HepG2 (cell line): ENCODE data around the gene EPHX1. TPM values are rescaled to one million over a fixed set of nuclear protein-coding genes. Genes with fewer than 3 reads are reported as not detected.

Experiments
- ADNP ChIP-seq: sonication (generic); formaldehyde crosslinking; IDR thresholded peaks from 2 replicates; pipeline ENCODE4 v1.4.0; 2020; ENCODE audit warnings: missing genetic modification reagents
- ARID3A ChIP-seq: IDR thresholded peaks from 2 replicates; pipeline ENCODE4 v1.6.1; 2012; ENCODE audit warnings: low read depth, low read length, improper control_type of control experiment
- CENPBD1 ChIP-seq: sonication (generic); formaldehyde crosslinking; IDR thresholded peaks from 2 replicates; pipeline ENCODE4 v1.8.0; 2022; ENCODE audit warnings: missing genetic modification reagents, low read depth, mild to moderate bottlenecking, borderline replicate concordance
- DMAP1 ChIP-seq: IDR thresholded peaks from 2 replicates; pipeline ENCODE4 v1.6.1; 2016
- JARID2 ChIP-seq: sonication (generic); formaldehyde crosslinking; IDR thresholded peaks from 2 replicates; pipeline ENCODE4 v1.8.1; 2023; ENCODE audit warnings: missing genetic modification reagents, inconsistent platforms; ENCODE audit not compliant: insufficient replicate concordance
- KDM4B ChIP-seq: sonication (generic); formaldehyde crosslinking; IDR thresholded peaks from 2 replicates; pipeline ENCODE4 v1.4.0; 2020; ENCODE audit warnings: missing genetic modification reagents
- LCORL ChIP-seq, 2 experiments: fragments of 450-650 bp in 1 of 2; sonication (generic) in 1 of 2; formaldehyde crosslinking in 1 of 2; IDR thresholded peaks; 2 replicates each; pipeline versions ENCODE4 v1.5.0 to v1.6.1; 2017 to 2020; ENCODE audit warnings: antibody characterized with exemption in 1 of 2, missing genetic modification reagents in 1 of 2
- NR2C2 ChIP-seq: sonication (generic); formaldehyde crosslinking; IDR thresholded peaks from 2 replicates; pipeline ENCODE4 v1.4.0; 2020; ENCODE audit warnings: missing genetic modification reagents, mild to moderate bottlenecking, moderate library complexity, borderline replicate concordance
- PCBP1 ChIP-seq: fragments of 200-400 bp; formaldehyde crosslinking; IDR thresholded peaks from 2 replicates; pipeline ENCODE4 v1.6.1; 2017; ENCODE audit warnings: mild to moderate bottlenecking, low read depth, low read length, borderline replicate concordance
- PRDM10 ChIP-seq: sonication (generic); formaldehyde crosslinking; IDR thresholded peaks from 2 replicates; pipeline ENCODE4 v1.4.0; 2020; ENCODE audit warnings: low read depth, missing genetic modification reagents
- REPIN1 ChIP-seq: sonication (generic); formaldehyde crosslinking; IDR thresholded peaks from 2 replicates; pipeline ENCODE4 v1.8.0; 2022; ENCODE audit warnings: missing genetic modification reagents, low read depth, mild to moderate bottlenecking, borderline replicate concordance
- TFE3 ChIP-seq: IDR thresholded peaks from 2 replicates; pipeline ENCODE4 v1.6.1; 2016
- ZBTB38 ChIP-seq: sonication (generic); formaldehyde crosslinking; IDR thresholded peaks from 2 replicates; pipeline ENCODE4 v1.5.1; 2020; ENCODE audit warnings: mild to moderate bottlenecking, missing genetic modification reagents
- ZGPAT ChIP-seq: IDR thresholded peaks from 2 replicates; pipeline ENCODE4 v1.6.1; 2016; ENCODE audit warnings: mild to moderate bottlenecking
- ZNF331 ChIP-seq: sonication (generic); formaldehyde crosslinking; IDR thresholded peaks from 2 replicates; pipeline ENCODE4 v1.4.0; 2020; ENCODE audit warnings: missing genetic modification reagents
- ZNF446 ChIP-seq: sonication (generic); formaldehyde crosslinking; IDR thresholded peaks from 2 replicates; pipeline ENCODE4 v1.5.0; 2020; ENCODE audit warnings: mild to moderate bottlenecking, missing genetic modification reagents
- ZNF496 ChIP-seq: sonication (generic); formaldehyde crosslinking; IDR thresholded peaks from 2 replicates; pipeline ENCODE4 v1.8.1; 2023; ENCODE audit warnings: mild to moderate bottlenecking, moderate library complexity, missing genetic modification reagents; ENCODE audit not compliant: insufficient replicate concordance
- ZNF768 ChIP-seq: sonication (generic); formaldehyde crosslinking; IDR thresholded peaks from 2 replicates; pipeline ENCODE4 v1.4.0; 2020; ENCODE audit warnings: missing genetic modification reagents
- ZNF772 ChIP-seq: sonication (generic); formaldehyde crosslinking; IDR thresholded peaks from 2 replicates; pipeline ENCODE4 v1.5.0; 2020; ENCODE audit warnings: mild to moderate bottlenecking, missing genetic modification reagents
- ZNF790 ChIP-seq: sonication (generic); formaldehyde crosslinking; IDR thresholded peaks from 2 replicates; pipeline ENCODE4 v1.8.0; 2022; ENCODE audit warnings: missing genetic modification reagents, mild to moderate bottlenecking, borderline replicate concordance
- polyA plus RNA-seq, 8 experiments: library from polyadenylated mRNA; depleted of rRNA in 3 of 8; stranded (reverse) in 7 of 8; unstranded in 1 of 8; fragments of >200 nt; fragmentation: Illumina TruSeq in 4 of 8; extraction: Trizol in 4 of 8; gene quantifications; 2 replicates each; pipeline versions ENCODE4 v1.2.1 to v1.2.3, GENCODE V29; 2011 to 2016; ENCODE audit warnings: low read depth in 4 of 8, missing spikeins in 1 of 8, mixed read lengths in 1 of 8; ENCODE audit not compliant: insufficient read depth in 1 of 8
- total RNA-seq, 5 experiments: library from RNA; depleted of rRNA; stranded (reverse); fragments of >200 nt; fragmentation: Illumina TruSeq; extraction: Trizol; gene quantifications; 2 replicates each; pipeline ENCODE4 v1.2.3, GENCODE V29; 2016; ENCODE audit warnings: low read depth in 1 of 5

Gene EPHX1
- total and polyA plus RNA-seq, 2 of the 13 experiments (the other 11 are each of a cell fraction or from before 2014, with no cell fraction given), result 27.7 to 36.5 TPM

GRCh38 chr1:225777583-225778336 lies 32.2 kb upstream of the EPHX1 start, which contains the start of gene SRP9 (continued):
- peak; percentile 87 for TF ChIP-seq ZGPAT (CRISPR knock-in tag)
- TF ChIP-seq REPIN1 (CRISPR knock-in tag), result peak; percentile 88; the same call in 1 of the 2 replicates
- TF ChIP-seq PCBP1, result peak; percentile 74; the same call in 1 of the 2 replicates
- TF ChIP-seq KDM4B (CRISPR knock-in tag), result peak; percentile 48
- TF ChIP-seq ADNP (CRISPR knock-in tag), result no peak
- TF ChIP-seq ZNF768 (CRISPR knock-in tag), result peak; percentile 44; the same call in 1 of the 2 replicates
- peak; percentile 82; the same call in 1 of the 2 replicates for TF ChIP-seq ZBTB38
- peak; percentile 62; the same call in 1 of the 2 replicates for TF ChIP-seq ZNF790 (CRISPR knock-in tag)
- TF ChIP-seq ZNF772 (CRISPR knock-in tag), result peak; percentile 82; the same call in 1 of the 2 replicates
- peak; percentile 49 for TF ChIP-seq PRDM10 (CRISPR knock-in tag)
- TF ChIP-seq NR2C2 (CRISPR knock-in tag), result peak; percentile 64; the same call in 1 of the 2 replicates
- TF ChIP-seq ZNF446 (CRISPR knock-in tag), result no peak
- no peak for TF ChIP-seq LCORL (IDR thresholded peaks at IDR 0.05)
- TF ChIP-seq LCORL (CRISPR knock-in tag; IDR thresholded peaks at IDR 0.05), result peak; percentile 86
- no peak for TF ChIP-seq CENPBD1
- 0 out of 2 replicates have a peak, but pooled peaks have one; percentile 29 for TF ChIP-seq TFE3 (CRISPR knock-in tag)
- TF ChIP-seq ZNF331 (CRISPR knock-in tag), result peak; percentile 77; the same call in 1 of the 2 replicates
- no peak; the same call in 1 of the 2 replicates for TF ChIP-seq ARID3A
- no peak for TF ChIP-seq ZNF496 (CRISPR knock-in tag)
- peak; percentile 84; the same call in 1 of the 2 replicates for TF ChIP-seq DMAP1 (CRISPR knock-in tag)
- TF ChIP-seq JARID2 (CRISPR knock-in tag), result no peak
